Right atrium auricular region (tissue), 2 donors: ENCODE data around the gene ACER3. TPM values are rescaled to one million over a fixed set of nuclear protein-coding genes. Genes with fewer than 3 reads are reported as not detected.
"Not testable (repeated sequence)": the region's sequence is repeated elsewhere in the genome, so short reads cannot be mapped to it uniquely, and the experiment has no call there.

Experiments used
- DNase-seq: peaks from one replicate; pipeline ENCODE4 v3.0.0-alpha.2; 2019; ENCODE audit warnings: low spot score
- H3K27ac ChIP-seq, 2 donors: fragments of 200-600 bp; sonication (generic); 1 replicate in 1 of 2; 2 replicates in 1 of 2; pipeline ENCODE4 v1.5.1; 2016 to 2019
- H3K27me3 ChIP-seq, 2 donors: fragments of 200-600 bp; sonication (generic); one replicate each; pipeline versions ENCODE4 v1.5.1 to v1.6.0; 2017 to 2019
- H3K36me3 ChIP-seq: fragments of 200-600 bp; sonication (generic); one replicate; pipeline ENCODE4 v1.5.1; 2016
- H3K4me1 ChIP-seq, 2 donors: fragments of 200-600 bp; sonication (generic); one replicate each; pipeline versions ENCODE4 v1.5.1 to v1.6.0; 2017 to 2019
- H3K4me3 ChIP-seq, 2 donors: fragments of 200-600 bp; sonication (generic); 1 replicate in 1 of 2; 2 replicates in 1 of 2; pipeline ENCODE4 v1.5.1; 2017 to 2019; ENCODE audit warnings: mild to moderate bottlenecking in 1 of 2, moderate library complexity in 1 of 2
- H3K9me3 ChIP-seq, 2 donors: fragments of 200-600 bp; sonication (generic); one replicate each; pipeline ENCODE4 v1.5.1; 2019
- CTCF ChIP-seq, 2 donors: fragments of 200-600 bp; sonication (generic); IDR thresholded peaks; one replicate each; pipeline ENCODE4 v1.5.1; 2019; ENCODE audit warnings: antibody characterized with exemption in 2 of 2
- total RNA-seq, 2 donors: library from RNA; depleted of rRNA; stranded (reverse); fragments of >200 nt; gene quantifications; one replicate each; pipeline ENCODE4 v1.1.0, GENCODE V29; 2016

ACER3 gene
- total RNA-seq, 2 donors from 2014 or later: 6.4 to 11.3 TPM

GRCh38 chr11:76857781-76858410 is 2.8 kb upstream of the ACER3 start:
- H3K27ac ChIP-seq: no peak overlapping the region
- no peaks in the 10 kb centered on the region for H3K9me3 ChIP-seq
- H3K4me3 ChIP-seq: no peak overlapping the region
- TF ChIP-seq CTCF (IDR thresholded peaks at IDR 0.05): no peak
- H3K4me1 ChIP-seq: peaks cover 0 to 26% of the 10 kb centered on the region in 2 donors
- H3K27me3 ChIP-seq: no peaks in the 10 kb centered on the region
- no peak for DNase-seq
- H3K36me3 ChIP-seq: no peaks in the 10 kb centered on the region

- no peaks in the 10 kb centered on the region for H3K36me3 ChIP-seq
- peaks cover 0 to 26% of the 10 kb centered on the region in 2 donors for H3K4me1 ChIP-seq
- peak overlapping the region; percentile 90 to 92 for H3K27ac ChIP-seq
- H3K27me3 ChIP-seq: no peaks in the 10 kb centered on the region
- no peak overlapping the region for H3K4me3 ChIP-seq
- no peaks in the 10 kb centered on the region for H3K9me3 ChIP-seq
- DNase-seq: no peak
- no peak for TF ChIP-seq CTCF (IDR thresholded peaks at IDR 0.05)
Measured at GRCh38 chr11:76859708-76860227, 950 bp upstream of the ACER3 start.

- H3K27ac ChIP-seq: peak overlapping the region; percentile 90 to 92
- peak overlapping the region; percentile 78 to 80 for H3K4me3 ChIP-seq
- no peaks in the 10 kb centered on the region for H3K9me3 ChIP-seq
- H3K36me3 ChIP-seq: no peaks in the 10 kb centered on the region
- H3K27me3 ChIP-seq: no peaks in the 10 kb centered on the region
- peaks cover 0 to 26% of the 10 kb centered on the region in 2 donors for H3K4me1 ChIP-seq
- no peak for DNase-seq
- TF ChIP-seq CTCF (IDR thresholded peaks at IDR 0.05): no peak
Measured at GRCh38 chr11:76861490-76861953, 804 bp downstream of the ACER3 start.

- peaks cover 0 to 26% of the 10 kb centered on the region in 2 donors for H3K4me1 ChIP-seq
- not testable (repeated sequence) for H3K4me3 ChIP-seq, DNase-seq, H3K36me3 ChIP-seq, H3K27me3 ChIP-seq, H3K27ac ChIP-seq, H3K9me3 ChIP-seq
Measured at GRCh38 chr11:76862794-76863193, 2.1 kb downstream of the ACER3 start.

- no peaks in the 10 kb centered on the region for H3K27me3 ChIP-seq
- no peaks in the 10 kb centered on the region for H3K9me3 ChIP-seq
- H3K4me1 ChIP-seq: peaks cover 0 to 26% of the 10 kb centered on the region in 2 donors
- no peak overlapping the region for H3K27ac ChIP-seq
- no peak for TF ChIP-seq CTCF (IDR thresholded peaks at IDR 0.05)
- no peak overlapping the region for H3K4me3 ChIP-seq
- no peaks in the 10 kb centered on the region for H3K36me3 ChIP-seq
- no peak for DNase-seq
Measured at GRCh38 chr11:76863196-76863777, 2.6 kb downstream of the ACER3 start.

GRCh38 chr11:76872959-76873827 is 12.5 kb downstream of the ACER3 start:
- no peak for TF ChIP-seq CTCF (IDR thresholded peaks at IDR 0.05)
- no peak overlapping the region for H3K4me3 ChIP-seq
- no peak for DNase-seq

More at GRCh38 chr11:76872959-76873827, 12.5 kb downstream of the ACER3 start:
- Histone ChIP-seq H3K36me3 (peaks cover 3% of the 10 kb centered on the region), H3K27me3 (no peaks in the 10 kb centered on the region), H3K4me1 (no peaks in the 10 kb centered on the region), H3K27ac (no peak overlapping the region), H3K9me3 (no peaks in the 10 kb centered on the region)
